ENCODE data around the gene ZNF516.

ZNF516 gene

GRCh38 chr18:76388891-76389423 is 106.1 kb downstream of the ZNF516 start:
- DNase-seq = no peak
- Histone ChIP-seq H2AFZ (ENCODE audit: low read depth, low read length) (no peak overlapping the region), H3K9ac (ENCODE audit: low read depth, low read length) (peak overlapping the region; percentile 34), H3K4me1 (ENCODE audit: insufficient read depth, low read length) (peaks cover 84% of the 10 kb centered on the region), H3K79me2 (ENCODE audit: insufficient read depth, low read length) (no peaks in the 10 kb centered on the region; the same call in 1 of the 2 replicates), H3K27ac (ENCODE audit: low read length) (peak overlapping the region; percentile 96), H3K4me3 (ENCODE audit: low read depth in 1 of 2, low read length in 2 of 2) (no peak overlapping the region), H3K9me3 (ENCODE audit: insufficient read depth, low read length, severe bottlenecking) (no peaks in the 10 kb centered on the region), H3K4me2 (ENCODE audit: insufficient read depth, low read length) (no peak overlapping the region), H3K27me3 (ENCODE audit: insufficient read depth, low read length, poor library complexity) (no peaks in the 10 kb centered on the region), H4K20me1 (ENCODE audit: insufficient read depth, low read length) (no peaks in the 10 kb centered on the region), H3K36me3 (ENCODE audit: insufficient read depth, low read length) (no peaks in the 10 kb centered on the region)
- no peak for ATAC-seq (ENCODE audit: insufficient read depth, low read depth)
- TF ChIP-seq CTCF (IDR thresholded peaks at IDR 0.05; ENCODE audit: borderline replicate concordance, extremely low read depth, low read length, poor library complexity, severe bottlenecking) (no peak), EZH2 (IDR thresholded peaks at IDR 0.05; ENCODE audit: borderline replicate concordance, low read depth, low read length, severe bottlenecking) (no peak)

- ATAC-seq (ENCODE audit: insufficient read depth, low read depth) = no peak
- peaks cover 91% of the 10 kb centered on the region for H3K4me1 ChIP-seq (ENCODE audit: insufficient read depth, low read length)
- H3K9me3 ChIP-seq (ENCODE audit: insufficient read depth, low read length, severe bottlenecking) = no peaks in the 10 kb centered on the region
- no peaks in the 10 kb centered on the region for H4K20me1 ChIP-seq (ENCODE audit: insufficient read depth, low read length)
- DNase-seq = no peak
- no peaks in the 10 kb centered on the region; the same call in 1 of the 2 replicates for H3K79me2 ChIP-seq (ENCODE audit: insufficient read depth, low read length)
- no peak for TF ChIP-seq CTCF (IDR thresholded peaks at IDR 0.05; ENCODE audit: borderline replicate concordance, extremely low read depth, low read length, poor library complexity, severe bottlenecking)
- TF ChIP-seq EZH2 (IDR thresholded peaks at IDR 0.05; ENCODE audit: borderline replicate concordance, low read depth, low read length, severe bottlenecking) = no peak
- no peaks in the 10 kb centered on the region for H3K36me3 ChIP-seq (ENCODE audit: insufficient read depth, low read length)
- H3K27ac ChIP-seq (ENCODE audit: low read length) = peak overlapping the region; percentile 96
- H3K4me2 ChIP-seq (ENCODE audit: insufficient read depth, low read length) = no peak overlapping the region; the same call in 1 of the 2 replicates
- no peak overlapping the region for H3K4me3 ChIP-seq (ENCODE audit: low read depth in 1 of 2, low read length in 2 of 2)
- H2AFZ ChIP-seq (ENCODE audit: low read depth, low read length) = no peak overlapping the region
- H3K27me3 ChIP-seq (ENCODE audit: insufficient read depth, low read length, poor library complexity) = no peaks in the 10 kb centered on the region
- H3K9ac ChIP-seq (ENCODE audit: low read depth, low read length) = peak overlapping the region; percentile 57; the same call in 1 of the 2 replicates
Observed at GRCh38 chr18:76388261-76388660, 106.8 kb downstream of the ZNF516 start.

- Histone ChIP-seq H4K20me1 (ENCODE audit: insufficient read depth, low read length) (no peaks in the 10 kb centered on the region), H3K4me3 (ENCODE audit: low read depth in 1 of 2, low read length in 2 of 2) (no peak overlapping the region), H3K27ac (ENCODE audit: low read length) (peak overlapping the region; percentile 96), H3K4me2 (ENCODE audit: insufficient read depth, low read length) (no peak overlapping the region), H3K4me1 (ENCODE audit: insufficient read depth, low read length) (peaks cover 98% of the 10 kb centered on the region), H2AFZ (ENCODE audit: low read depth, low read length) (no peak overlapping the region), H3K27me3 (ENCODE audit: insufficient read depth, low read length, poor library complexity) (no peaks in the 10 kb centered on the region), H3K9ac (ENCODE audit: low read depth, low read length) (peak overlapping the region; percentile 57), H3K36me3 (ENCODE audit: insufficient read depth, low read length) (no peaks in the 10 kb centered on the region), H3K79me2 (ENCODE audit: insufficient read depth, low read length) (no peaks in the 10 kb centered on the region; the same call in 1 of the 2 replicates), H3K9me3 (ENCODE audit: insufficient read depth, low read length, severe bottlenecking) (no peaks in the 10 kb centered on the region)
- ATAC-seq (ENCODE audit: insufficient read depth, low read depth) = no peak
- DNase-seq = no peak
- TF ChIP-seq EZH2 (IDR thresholded peaks at IDR 0.05; ENCODE audit: borderline replicate concordance, low read depth, low read length, severe bottlenecking) = no peak
- no peak for TF ChIP-seq CTCF (IDR thresholded peaks at IDR 0.05; ENCODE audit: borderline replicate concordance, extremely low read depth, low read length, poor library complexity, severe bottlenecking)
Observed at GRCh38 chr18:76387608-76388007, 107.4 kb downstream of the ZNF516 start.
